Nephron (organoid): ENCODE data around the gene SGF29.
"Not testable (repeated sequence)": the region's sequence is repeated elsewhere in the genome, so short reads cannot be mapped to it uniquely, and the experiment has no call there.

ENCODE experiments used
- H3K27ac Mint-ChIP-seq, 3 experiments: 2 replicates each; pipeline ENCODE4 v1.8.0; 2020; ENCODE audit warnings: mixed read lengths in 3 of 3, mild to moderate bottlenecking in 2 of 3, moderate library complexity in 1 of 3
- H3K27me3 Mint-ChIP-seq: 2 replicates; pipeline ENCODE4 v1.8.0; 2021; ENCODE audit warnings: low read depth, mild to moderate bottlenecking, moderate library complexity, mixed read lengths
- H3K36me3 Mint-ChIP-seq: 2 replicates; pipeline ENCODE4 v1.8.0; 2020; ENCODE audit warnings: low read depth, mixed read lengths
- H3K4me1 Mint-ChIP-seq: 2 replicates; pipeline ENCODE4 v1.8.0; 2020; ENCODE audit warnings: mixed read lengths
- H3K4me3 Mint-ChIP-seq, 3 experiments: 2 replicates each; pipeline ENCODE4 v1.8.0; 2020; ENCODE audit warnings: mild to moderate bottlenecking in 3 of 3, mixed read lengths in 3 of 3, moderate library complexity in 2 of 3
- H3K9me3 Mint-ChIP-seq: 2 replicates; pipeline ENCODE4 v1.8.0; 2020; ENCODE audit warnings: mixed read lengths
- CTCF ChIP-seq, 3 experiments: fragments of 200-600 bp; sonication (generic); IDR thresholded peaks; one replicate each; pipeline ENCODE4 v1.5.0; 2021; ENCODE audit warnings: antibody characterized with exemption in 3 of 3; ENCODE audit not compliant: unreplicated experiment in 3 of 3

SGF29 gene

GRCh38 chr16:28609631-28610594, 56.2 kb downstream of the SGF29 start, which contains the start of gene SULT1A1:
SULT1A1 (minus strand) TSS chr16:28610044; CDS start chr16:28608855, 1,189 bp downstream.
- Mint-ChIP-seq H3K4me1 (peaks cover 10% of the 10 kb centered on the region), H3K9me3 (no peaks in the 10 kb centered on the region), H3K4me3 (peak within 1 kb of the TSS; percentile 75 to 78 (median 77)), H3K27me3 (no peaks in the 10 kb centered on the region), H3K27ac (peak within 1 kb of the TSS; percentile 70 to 79 (median 78)), H3K36me3 (no peaks in the 10 kb centered on the region)
- no peak for TF ChIP-seq CTCF (IDR thresholded peaks at IDR 0.05; ENCODE audit: unreplicated experiment in 3 of 3)

- no peaks in the 10 kb centered on the region for H3K27me3 Mint-ChIP-seq
- H3K4me3 Mint-ChIP-seq, result no peak overlapping the region
- peaks cover 10% of the 10 kb centered on the region for H3K4me1 Mint-ChIP-seq
- TF ChIP-seq CTCF (IDR thresholded peaks at IDR 0.05; ENCODE audit: unreplicated experiment in 3 of 3), result no peak
- no peaks in the 10 kb centered on the region for H3K36me3 Mint-ChIP-seq
- no peaks in the 10 kb centered on the region for H3K9me3 Mint-ChIP-seq
- peak overlapping the region; percentile 10 to 78 (median 70) for H3K27ac Mint-ChIP-seq
Observed at GRCh38 chr16:28610595-28611191, 57.0 kb downstream of the SGF29 start.

- H3K27me3 Mint-ChIP-seq, H3K4me1 Mint-ChIP-seq, H3K9me3 Mint-ChIP-seq, H3K4me3 Mint-ChIP-seq, H3K27ac Mint-ChIP-seq, H3K36me3 Mint-ChIP-seq: not testable (repeated sequence)
Observed at GRCh38 chr16:28612359-28613280, 58.9 kb downstream of the SGF29 start.

- not testable (repeated sequence) for H3K4me3 Mint-ChIP-seq, H3K36me3 Mint-ChIP-seq, H3K4me1 Mint-ChIP-seq, H3K27ac Mint-ChIP-seq, H3K9me3 Mint-ChIP-seq, H3K27me3 Mint-ChIP-seq
Observed at GRCh38 chr16:28613912-28614311, 60.2 kb downstream of the SGF29 start.

GRCh38 chr16:28614561-28614960, 60.8 kb downstream of the SGF29 start:
- not testable (repeated sequence) for H3K4me1 Mint-ChIP-seq, H3K36me3 Mint-ChIP-seq, H3K4me3 Mint-ChIP-seq, H3K27ac Mint-ChIP-seq, H3K27me3 Mint-ChIP-seq, H3K9me3 Mint-ChIP-seq

GRCh38 chr16:28615486-28616223, 61.9 kb downstream of the SGF29 start:
- H3K4me1 Mint-ChIP-seq, H3K9me3 Mint-ChIP-seq, H3K36me3 Mint-ChIP-seq, H3K27me3 Mint-ChIP-seq, H3K27ac Mint-ChIP-seq, H3K4me3 Mint-ChIP-seq: not testable (repeated sequence)
- TF ChIP-seq CTCF (IDR thresholded peaks at IDR 0.05; ENCODE audit: unreplicated experiment in 3 of 3), result peak; percentile 73 to 79 (median 77)

GRCh38 chr16:28616224-28616577, 62.5 kb downstream of the SGF29 start:
- not testable (repeated sequence) for H3K27me3 Mint-ChIP-seq, H3K4me3 Mint-ChIP-seq, H3K9me3 Mint-ChIP-seq, H3K36me3 Mint-ChIP-seq, H3K27ac Mint-ChIP-seq, H3K4me1 Mint-ChIP-seq
